GM12878 (cell line): ENCODE data around the gene LHFPL5. TPM values are rescaled to one million over a fixed set of nuclear protein-coding genes. Genes with fewer than 3 reads are reported as not detected.

Source experiments
- ATAC-seq: fragments of 200-7000 bp; cut with Tn5 transposase; 3 replicates; pipeline ENCODE4 v1.9.1; 2020; ENCODE audit warnings: mild to moderate bottlenecking, moderate library complexity
- BruUV-seq: library from RNA; stranded (reverse); fragments of 400-500 nt; replicated peaks from 2 replicates; lab custom pipeline; 2021; lab: Mats Ljungman, UMichigan
- CTCF ChIA-PET: fragments of 300-600 bp; sonication (Branson Sonifier 250); formaldehyde crosslinking; extraction: SDS; loops from one replicate; lab custom pipeline; 2021; ENCODE audit warnings: inconsistent platforms; lab: Yijun Ruan, JAX
- POLR2A ChIA-PET: fragments of 350-600 bp; formaldehyde crosslinking; extraction: SDS; loops from one replicate; lab custom pipeline; 2021; ENCODE audit warnings: inconsistent platforms; lab: Charles Lee
- RAD21 ChIA-PET: fragments of 300-600 bp; sonication (Branson Sonifier 250); formaldehyde crosslinking; loops from one replicate; lab custom pipeline; 2023; ENCODE audit warnings: antibody characterized with exemption; ENCODE audit not compliant: unreplicated experiment; lab: Charles Lee
- SMC1A ChIA-PET: fragments of 300-600 bp; sonication (Branson Sonifier 250); formaldehyde crosslinking; loops from one replicate; lab custom pipeline; 2023; ENCODE audit not compliant: unreplicated experiment, uncharacterized antibody; lab: Charles Lee
- DNase-seq: peaks from one replicate; pipeline ENCODE4 v3.0.0-alpha.2; 2011; ENCODE audit warnings: low read depth, low spot score
- FAIRE-seq: peaks from 3 replicates; lab custom pipeline; 2011; peaks lifted over from hg19 to GRCh38; lab: Jason Lieb, UNC
- H2AFZ ChIP-seq: 2 replicates; pipeline ENCODE4 v1.6.0; 2011; ENCODE audit warnings: low read depth, low read length, control low read depth; ENCODE audit not compliant: control insufficient read depth
- H3K27ac ChIP-seq: 2 replicates; pipeline ENCODE4 v1.5.1; 2011; ENCODE audit warnings: control low read depth; ENCODE audit not compliant: control insufficient read depth, insufficient read depth
- H3K27me3 ChIP-seq, 2 experiments: replicated peaks in 1 of 2; 2 replicates each; pipeline versions ENCODE4 v1.6.0 to v1.6.1; 2011; ENCODE audit warnings: low read length in 1 of 2; ENCODE audit not compliant: control insufficient read depth in 2 of 2, insufficient read depth in 2 of 2
- H3K36me3 ChIP-seq, 2 experiments: 2 replicates each; pipeline ENCODE4 v1.5.1; 2011; ENCODE audit warnings: low read length in 1 of 2; ENCODE audit not compliant: control insufficient read depth in 2 of 2, insufficient read depth in 2 of 2
- H3K4me1 ChIP-seq: 2 replicates; pipeline ENCODE4 v1.6.1; 2011; ENCODE audit warnings: mild to moderate bottlenecking, low read length, moderate library complexity, mixed read lengths; ENCODE audit not compliant: control insufficient read depth, insufficient read depth
- H3K4me2 ChIP-seq: 2 replicates; pipeline ENCODE4 v1.6.0; 2011; ENCODE audit warnings: control low read depth; ENCODE audit not compliant: control insufficient read depth, insufficient read depth
- H3K4me3 ChIP-seq: fragments of 200-600 bp; sonication (generic); 2 replicates; pipeline ENCODE4 v1.5.1; 2016
- H3K79me2 ChIP-seq: 2 replicates; pipeline ENCODE4 v1.6.0; 2011; ENCODE audit warnings: low read length; ENCODE audit not compliant: control insufficient read depth, insufficient read depth
- H3K9ac ChIP-seq: 2 replicates; pipeline ENCODE4 v1.8.0; 2011; ENCODE audit warnings: low read length, control low read depth, mixed read lengths; ENCODE audit not compliant: control insufficient read depth, insufficient read depth
- H3K9me3 ChIP-seq: replicated peaks from 3 replicates; pipeline ENCODE4 v1.5.1; 2011; ENCODE audit warnings: mild to moderate bottlenecking, low read length; ENCODE audit not compliant: control insufficient read depth, insufficient read depth
- H4K20me1 ChIP-seq: 2 replicates; pipeline ENCODE4 v1.6.0; 2011; ENCODE audit not compliant: control insufficient read depth, insufficient read depth
- IRF4 ChIP-seq: IDR thresholded peaks from 2 replicates; pipeline ENCODE4 v1.6.1; 2011; ENCODE audit warnings: low read depth, low read length
- POLR2A ChIP-seq: IDR thresholded peaks from 2 replicates; pipeline ENCODE4 v1.6.1; 2011; ENCODE audit warnings: low read depth, mild to moderate bottlenecking, low read length
- POLR2AphosphoS2 ChIP-seq: IDR thresholded peaks from 2 replicates; pipeline ENCODE4 v1.6.1; 2011; ENCODE audit warnings: low read depth, mild to moderate bottlenecking, low read length, improper control_type of control experiment, moderate library complexity
- SREBF1 ChIP-seq: IDR thresholded peaks from 2 replicates; pipeline ENCODE4 v1.6.1; 2012; ENCODE audit warnings: mild to moderate bottlenecking, low read length
- SUPT20H ChIP-seq: IDR thresholded peaks from 2 replicates; pipeline ENCODE4 v1.6.1; 2011; ENCODE audit warnings: low read depth, mild to moderate bottlenecking, low read length, moderate library complexity, borderline replicate concordance; ENCODE audit not compliant: control insufficient read depth
- TBL1XR1 ChIP-seq: IDR thresholded peaks from 2 replicates; pipeline ENCODE4 v1.6.1; 2012; ENCODE audit warnings: low read depth, low read length, improper control_type of control experiment
- ZSCAN29 ChIP-seq: fragments of 450-650 bp; IDR thresholded peaks from 2 replicates; pipeline ENCODE4 v1.6.1; 2017; ENCODE audit warnings: mild to moderate bottlenecking, moderate library complexity
- WGBS: methylation state at CpG from one replicate; pipeline ENCODE4 v1.1.6; 2016; ENCODE audit warnings: low lambda C conversion rate; ENCODE audit not compliant: insufficient replicate concordance, insufficient coverage; ENCODE audit errors: missing lambda C conversion rate; 5-methylcytosine and 5-hydroxymethylcytosine counted together
- in situ Hi-C: fragments of 300-500 bp; cut with MboI; formaldehyde crosslinking; loops from 9 replicates; pipeline ENCODE4 v1.14.3; 2018; ENCODE audit warnings: mixed read lengths
- intact Hi-C: fragments of 100-400 bp; cut with micrococcal nuclease; formaldehyde crosslinking; loops from one replicate; pipeline ENCODE4 v1.14.2; 2022; ENCODE audit not compliant: unreplicated experiment
- polyA plus RNA-seq, 11 experiments: library from polyadenylated mRNA; depleted of rRNA in 4 of 11; unstranded in 6 of 11; stranded (reverse) in 5 of 11; fragments of >200 nt; fragmentation: Nextera tagmentation in 4 of 11; fragmentation: Illumina TruSeq in 1 of 11; extraction: Ambion mirVana in 4 of 11; extraction: Trizol in 1 of 11; gene quantifications; 1 replicate in 1 of 11; 2 replicates in 10 of 11; pipeline versions ENCODE4 v1.2.1 to v1.2.3, GENCODE V29; 2011 to 2016; ENCODE audit warnings: inconsistent platforms in 2 of 11, missing spikeins in 2 of 11, low read depth in 1 of 11
- total RNA-seq, 4 experiments: library from RNA; depleted of rRNA in 3 of 4; stranded (reverse); fragments of >200 nt in 3 of 4; fragmentation: Illumina TruSeq in 1 of 4; extraction: Trizol in 1 of 4; gene quantifications; 2 replicates each; pipeline versions ENCODE4 v1.2.1 to v1.2.3, GENCODE V29; 2013 to 2021
- TF ChIP-seq, protein P1 (sequence below): fragments of 450-650 bp; IDR thresholded peaks from 2 replicates; pipeline ENCODE4 v1.6.1; 2018; ENCODE audit warnings: mild to moderate bottlenecking, low read depth, moderate library complexity; ENCODE audit not compliant: partially characterized antibody

The LHFPL5 gene
- total and polyA plus RNA-seq, 10 of the 15 experiments (the other 5 are each of a cell fraction or from before 2014, with no cell fraction given) = 0.11 TPM; not detected in 9

DNA sequence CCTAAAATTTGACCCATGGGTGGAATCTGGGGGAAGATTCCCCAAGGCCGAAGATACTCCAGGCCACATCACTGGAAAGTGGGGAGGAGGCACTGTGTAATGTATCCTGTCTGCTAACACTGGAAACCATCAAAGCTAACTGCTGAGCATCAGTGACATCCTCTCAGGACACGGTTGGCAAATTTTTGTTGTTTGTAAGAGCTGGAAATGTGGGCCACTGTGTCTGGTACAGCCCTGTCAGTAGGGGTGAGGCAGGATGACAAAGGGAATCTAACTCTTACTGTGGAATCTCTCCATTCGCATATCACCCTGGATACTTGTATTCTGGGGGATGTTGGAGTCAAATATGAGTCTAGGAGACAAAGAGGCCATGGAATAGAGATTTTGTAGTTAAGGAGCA lies 45.7 kb upstream of the LHFPL5 start:
- no peak for FAIRE-seq
- Histone ChIP-seq H3K79me2 (no peaks in the 10 kb centered on the region), H3K4me3 (no peak overlapping the region), H3K4me2 (peak overlapping the region; percentile 65), H4K20me1 (no peaks in the 10 kb centered on the region), H3K4me1 (peaks cover 26% of the 10 kb centered on the region), H3K27ac (peak overlapping the region; percentile 43; the same call in 1 of the 2 replicates), H3K9ac (no peak overlapping the region), H3K9me3 (peaks cover 9% of the 10 kb centered on the region), H3K36me3 (no peaks in the 10 kb centered on the region), H2AFZ (peak overlapping the region; percentile 61), H3K27me3 (peaks cover 0 to 4% of the 10 kb centered on the region in 2 experiments; a peak in 1 of 4 replicates)
- SMC1A ChIA-PET = no interaction called here
- in situ Hi-C loops (no loop called here), intact Hi-C loops (no loop called here)
- DNase-seq = no peak
- CTCF ChIA-PET = interaction anchor here (0.8 to 3.3 kb wide), 6 partner anchors 9 to 335 kb away, joined by 3 to 16 read pairs (median 4); partner anchors contain the start of gene ARMC12
- RAD21 ChIA-PET = interaction anchor here (1.2 to 2.5 kb wide), 2 partner anchors 20 to 237 kb away, joined by 4 to 6 read pairs; no protein-coding TSS in a partner anchor
- ATAC-seq = no peak
- no TSS peak for BruUV-seq
- WGBS = 50% methylated on average over 3 of the region's 3 CpGs
- POLR2A ChIA-PET = interaction anchor here (0.5 kb wide), 1 partner anchor 273 kb away, joined by 3 read pairs; no protein-coding TSS in a partner anchor
- no peak for TF ChIP-seq SUPT20H
- no peak for TF ChIP-seq ZSCAN29
- TF ChIP-seq POLR2AphosphoS2 = no peak
- no peak for TF ChIP-seq SREBF1
- TF ChIP-seq POLR2A = no peak
- TF ChIP-seq, protein P1, sequence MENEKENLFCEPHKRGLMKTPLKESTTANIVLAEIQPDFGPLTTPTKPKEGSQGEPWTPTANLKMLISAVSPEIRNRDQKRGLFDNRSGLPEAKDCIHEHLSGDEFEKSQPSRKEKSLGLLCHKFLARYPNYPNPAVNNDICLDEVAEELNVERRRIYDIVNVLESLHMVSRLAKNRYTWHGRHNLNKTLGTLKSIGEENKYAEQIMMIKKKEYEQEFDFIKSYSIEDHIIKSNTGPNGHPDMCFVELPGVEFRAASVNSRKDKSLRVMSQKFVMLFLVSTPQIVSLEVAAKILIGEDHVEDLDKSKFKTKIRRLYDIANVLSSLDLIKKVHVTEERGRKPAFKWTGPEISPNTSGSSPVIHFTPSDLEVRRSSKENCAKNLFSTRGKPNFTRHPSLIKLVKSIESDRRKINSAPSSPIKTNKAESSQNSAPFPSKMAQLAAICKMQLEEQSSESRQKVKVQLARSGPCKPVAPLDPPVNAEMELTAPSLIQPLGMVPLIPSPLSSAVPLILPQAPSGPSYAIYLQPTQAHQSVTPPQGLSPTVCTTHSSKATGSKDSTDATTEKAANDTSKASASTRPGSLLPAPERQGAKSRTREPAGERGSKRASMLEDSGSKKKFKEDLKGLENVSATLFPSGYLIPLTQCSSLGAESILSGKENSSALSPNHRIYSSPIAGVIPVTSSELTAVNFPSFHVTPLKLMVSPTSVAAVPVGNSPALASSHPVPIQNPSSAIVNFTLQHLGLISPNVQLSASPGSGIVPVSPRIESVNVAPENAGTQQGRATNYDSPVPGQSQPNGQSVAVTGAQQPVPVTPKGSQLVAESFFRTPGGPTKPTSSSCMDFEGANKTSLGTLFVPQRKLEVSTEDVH = no peak
- no peak for TF ChIP-seq IRF4
- TF ChIP-seq TBL1XR1 = no peak
